ENCODE results near the gene APOBR.

DNA sequence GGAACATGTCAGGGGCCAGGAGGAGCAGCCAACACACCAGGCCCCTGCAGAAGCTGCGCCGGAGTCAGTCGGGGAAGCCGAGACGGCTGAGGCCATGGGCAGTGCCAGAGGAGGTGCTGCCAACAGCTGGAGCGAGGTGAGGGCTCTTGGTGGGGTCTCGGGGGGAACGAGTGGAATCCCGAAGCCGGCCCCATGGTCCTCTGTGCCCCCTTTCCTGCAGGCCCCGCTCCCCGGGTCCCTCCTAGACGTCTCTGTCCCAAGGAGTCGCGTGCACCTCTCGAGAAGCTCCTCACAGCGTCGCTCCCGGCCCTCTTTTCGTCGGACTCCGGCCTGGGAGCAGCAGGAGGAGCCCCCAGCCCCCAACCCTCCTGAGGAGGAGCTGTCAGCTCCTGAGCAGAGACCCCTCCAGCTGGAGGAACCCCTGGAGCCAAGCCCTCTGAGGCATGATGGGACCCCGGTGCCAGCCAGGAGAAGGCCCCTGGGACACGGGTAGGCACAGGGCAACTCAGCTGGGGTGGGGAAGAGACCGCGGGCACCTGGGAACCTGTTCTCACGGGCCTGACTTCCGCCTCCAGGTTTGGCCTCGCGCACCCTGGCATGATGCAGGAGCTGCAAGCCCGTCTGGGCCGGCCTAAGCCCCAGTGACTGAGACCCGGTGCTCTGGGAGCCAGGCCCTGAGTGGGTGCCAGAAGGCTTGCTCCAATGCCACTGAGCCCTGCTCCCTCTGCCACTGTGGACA, 3.6 kb downstream of the APOBR start:
- TF ChIP-seq, protein P1, sequence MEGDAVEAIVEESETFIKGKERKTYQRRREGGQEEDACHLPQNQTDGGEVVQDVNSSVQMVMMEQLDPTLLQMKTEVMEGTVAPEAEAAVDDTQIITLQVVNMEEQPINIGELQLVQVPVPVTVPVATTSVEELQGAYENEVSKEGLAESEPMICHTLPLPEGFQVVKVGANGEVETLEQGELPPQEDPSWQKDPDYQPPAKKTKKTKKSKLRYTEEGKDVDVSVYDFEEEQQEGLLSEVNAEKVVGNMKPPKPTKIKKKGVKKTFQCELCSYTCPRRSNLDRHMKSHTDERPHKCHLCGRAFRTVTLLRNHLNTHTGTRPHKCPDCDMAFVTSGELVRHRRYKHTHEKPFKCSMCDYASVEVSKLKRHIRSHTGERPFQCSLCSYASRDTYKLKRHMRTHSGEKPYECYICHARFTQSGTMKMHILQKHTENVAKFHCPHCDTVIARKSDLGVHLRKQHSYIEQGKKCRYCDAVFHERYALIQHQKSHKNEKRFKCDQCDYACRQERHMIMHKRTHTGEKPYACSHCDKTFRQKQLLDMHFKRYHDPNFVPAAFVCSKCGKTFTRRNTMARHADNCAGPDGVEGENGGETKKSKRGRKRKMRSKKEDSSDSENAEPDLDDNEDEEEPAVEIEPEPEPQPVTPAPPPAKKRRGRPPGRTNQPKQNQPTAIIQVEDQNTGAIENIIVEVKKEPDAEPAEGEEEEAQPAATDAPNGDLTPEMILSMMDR (IDR thresholded peaks at IDR 0.05) = no peak
- no peak for TF ChIP-seq POLR2A (IDR thresholded peaks at IDR 0.05)
